ENCODE data around the gene FRZB. TPM values are rescaled to one million over a fixed set of nuclear protein-coding genes. Genes with fewer than 3 reads are reported as not detected.

The FRZB gene
- total and polyA plus RNA-seq, 3 experiments from 2014 or later, result not detected

- Mint-ChIP-seq H3K4me1 (no peaks in the 10 kb centered on the region), H3K9me3 (peaks cover 0 to 3% (median 0%) of the 10 kb centered on the region in 5 donors), H3K36me3 (no peaks in the 10 kb centered on the region), H3K27ac (no peak overlapping the region), H3K27me3 (peaks cover 10 to 41% of the 10 kb centered on the region in 2 donors), H3K4me3 (no peak overlapping the region)
- Histone ChIP-seq H3K27me3 (ENCODE audit: insufficient read depth, low read length, poor library complexity, severe bottlenecking) (peaks cover 6% of the 10 kb centered on the region), H3K4me3 (ENCODE audit: low read length) (no peak overlapping the region), H3K9me3 (ENCODE audit: low read length) (no peaks in the 10 kb centered on the region), H3K4me1 (ENCODE audit: insufficient read depth, low read length) (no peaks in the 10 kb centered on the region), H3K27ac (ENCODE audit: low read depth, low read length) (no peak overlapping the region), H3K36me3 (ENCODE audit: insufficient read depth, low read length) (no peaks in the 10 kb centered on the region)
- ChIA-PET CTCF (interaction anchor here (0.5 kb wide), 1 partner anchor 128 kb away, joined by 3 read pairs; no protein-coding TSS in a partner anchor), POLR2A (no interaction called here)
- DNase-seq, result no peak
Measured at GRCh38 chr2:182798736-182799135, 67.7 kb downstream of the FRZB start.

- H3K9me3 ChIP-seq (ENCODE audit: low read length), result no peaks in the 10 kb centered on the region
- Mint-ChIP-seq H3K27me3 (peaks cover 8 to 11% of the 10 kb centered on the region in 2 donors), H3K36me3 (no peaks in the 10 kb centered on the region), H3K9me3 (peaks cover 0 to 3% (median 0%) of the 10 kb centered on the region in 5 donors), H3K4me1 (no peaks in the 10 kb centered on the region), H3K27ac (no peak overlapping the region), H3K4me3 (no peak overlapping the region)
- no peaks in the 10 kb centered on the region for H3K27me3 ChIP-seq (ENCODE audit: insufficient read depth, low read length, poor library complexity, severe bottlenecking)
- no peak for DNase-seq
- POLR2A ChIA-PET, result no interaction called here
- no peaks in the 10 kb centered on the region for H3K36me3 ChIP-seq (ENCODE audit: insufficient read depth, low read length)
- no peak overlapping the region for H3K27ac ChIP-seq (ENCODE audit: low read depth, low read length)
- H3K4me3 ChIP-seq (ENCODE audit: low read length), result no peak overlapping the region
- no peaks in the 10 kb centered on the region for H3K4me1 ChIP-seq (ENCODE audit: insufficient read depth, low read length)
- CTCF ChIA-PET, result no interaction called here
Measured at GRCh38 chr2:182792441-182792840, 74.0 kb downstream of the FRZB start.

GRCh38 chr2:182784777-182785176, 81.7 kb downstream of the FRZB start:
- Mint-ChIP-seq H3K27me3 (peaks cover 0 to 3% of the 10 kb centered on the region in 2 donors), H3K9me3 (peaks cover 0 to 4% (median 0%) of the 10 kb centered on the region in 5 donors), H3K36me3 (peaks cover 9 to 17% (median 15%) of the 10 kb centered on the region in 3 donors), H3K27ac (no peak overlapping the region), H3K4me3 (no peak overlapping the region), H3K4me1 (no peaks in the 10 kb centered on the region)
- ChIA-PET CTCF (no interaction called here), POLR2A (no interaction called here)
- Histone ChIP-seq H3K27me3 (ENCODE audit: insufficient read depth, low read length, poor library complexity, severe bottlenecking) (no peaks in the 10 kb centered on the region), H3K27ac (ENCODE audit: low read depth, low read length) (no peak overlapping the region), H3K4me1 (ENCODE audit: insufficient read depth, low read length) (no peaks in the 10 kb centered on the region), H3K9me3 (ENCODE audit: low read length) (no peaks in the 10 kb centered on the region), H3K36me3 (ENCODE audit: insufficient read depth, low read length) (no peaks in the 10 kb centered on the region), H3K4me3 (ENCODE audit: low read length) (no peak overlapping the region)
- DNase-seq, result no peak

- POLR2A ChIA-PET, result no interaction called here
- H3K9me3 ChIP-seq (ENCODE audit: low read length), result no peaks in the 10 kb centered on the region
- Mint-ChIP-seq H3K4me3 (no peak overlapping the region), H3K27ac (no peak overlapping the region), H3K27me3 (peaks cover 0 to 3% of the 10 kb centered on the region in 2 donors), H3K9me3 (peaks cover 0 to 4% (median 0%) of the 10 kb centered on the region in 5 donors), H3K36me3 (peaks cover 9 to 17% (median 16%) of the 10 kb centered on the region in 3 donors), H3K4me1 (no peaks in the 10 kb centered on the region)
- no peak overlapping the region for H3K4me3 ChIP-seq (ENCODE audit: low read length)
- no peak overlapping the region for H3K27ac ChIP-seq (ENCODE audit: low read depth, low read length)
- CTCF ChIA-PET, result no interaction called here
- H3K36me3 ChIP-seq (ENCODE audit: insufficient read depth, low read length), result no peaks in the 10 kb centered on the region
- H3K4me1 ChIP-seq (ENCODE audit: insufficient read depth, low read length), result no peaks in the 10 kb centered on the region
- H3K27me3 ChIP-seq (ENCODE audit: insufficient read depth, low read length, poor library complexity, severe bottlenecking), result no peaks in the 10 kb centered on the region
- no peak for DNase-seq
Measured at GRCh38 chr2:182784058-182784706, 82.3 kb downstream of the FRZB start.

Other genes starting within 250 kb of the FRZB start
- 10 to 100 TPM; 76.0 to 78.4 TPM for gene DNAJC10, start 150.4 kb downstream of the FRZB start, total RNA-seq
- 53.2 TPM for gene DNAJC10, start 150.4 kb downstream of the FRZB start, polyA plus RNA-seq
- gene NCKAP1, start 171.8 kb upstream of the FRZB start, total RNA-seq, result 1 to 10 TPM; 6.2 to 8.7 TPM
- gene NCKAP1, start 171.8 kb upstream of the FRZB start, polyA plus RNA-seq, result 0.51 TPM
- 1 to 10 TPM; 3.5 to 3.6 TPM for gene DUSP19, start 212.1 kb upstream of the FRZB start, total RNA-seq
- gene DUSP19, start 212.1 kb upstream of the FRZB start, polyA plus RNA-seq, result 0.76 TPM